ENCODE results near the gene PCSK2.

DNA sequence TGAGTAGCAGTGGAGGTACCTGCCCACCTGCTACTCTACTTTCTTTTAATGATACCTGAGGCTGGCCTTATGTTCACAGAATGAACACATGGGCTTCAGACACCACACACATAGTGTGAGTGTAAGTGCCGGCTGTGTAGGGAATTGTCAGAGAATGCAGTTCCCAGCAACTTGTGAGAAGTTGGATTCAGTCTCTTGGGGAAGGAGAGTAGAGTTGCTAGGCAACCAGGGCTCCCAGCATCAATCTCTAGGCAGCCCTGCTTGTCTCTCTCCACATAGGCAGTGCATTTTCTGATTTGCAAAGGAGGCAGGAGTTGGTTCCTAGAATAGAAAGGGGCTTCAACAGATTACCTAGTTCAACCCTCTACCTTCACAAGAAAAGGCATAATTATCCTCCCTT is 230.2 kb downstream of the PCSK2 start:
- TF ChIP-seq, protein P1, sequence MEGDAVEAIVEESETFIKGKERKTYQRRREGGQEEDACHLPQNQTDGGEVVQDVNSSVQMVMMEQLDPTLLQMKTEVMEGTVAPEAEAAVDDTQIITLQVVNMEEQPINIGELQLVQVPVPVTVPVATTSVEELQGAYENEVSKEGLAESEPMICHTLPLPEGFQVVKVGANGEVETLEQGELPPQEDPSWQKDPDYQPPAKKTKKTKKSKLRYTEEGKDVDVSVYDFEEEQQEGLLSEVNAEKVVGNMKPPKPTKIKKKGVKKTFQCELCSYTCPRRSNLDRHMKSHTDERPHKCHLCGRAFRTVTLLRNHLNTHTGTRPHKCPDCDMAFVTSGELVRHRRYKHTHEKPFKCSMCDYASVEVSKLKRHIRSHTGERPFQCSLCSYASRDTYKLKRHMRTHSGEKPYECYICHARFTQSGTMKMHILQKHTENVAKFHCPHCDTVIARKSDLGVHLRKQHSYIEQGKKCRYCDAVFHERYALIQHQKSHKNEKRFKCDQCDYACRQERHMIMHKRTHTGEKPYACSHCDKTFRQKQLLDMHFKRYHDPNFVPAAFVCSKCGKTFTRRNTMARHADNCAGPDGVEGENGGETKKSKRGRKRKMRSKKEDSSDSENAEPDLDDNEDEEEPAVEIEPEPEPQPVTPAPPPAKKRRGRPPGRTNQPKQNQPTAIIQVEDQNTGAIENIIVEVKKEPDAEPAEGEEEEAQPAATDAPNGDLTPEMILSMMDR (conservative IDR thresholded peaks at IDR 0.05), result no peak
- no peak for TF ChIP-seq ZFX (IDR thresholded peaks at IDR 0.05)
